Esophagus (tissue), 2 donors: ENCODE results near the gene DNAJC5G. TPM values are rescaled to one million over a fixed set of nuclear protein-coding genes. Genes with fewer than 3 reads are reported as not detected.

Experiments
- H3K27ac ChIP-seq, 2 donors: one replicate each; pipeline ENCODE4 v1.5.1; 2013; ENCODE audit warnings: low read depth in 2 of 2, mild to moderate bottlenecking in 2 of 2, inconsistent platforms in 1 of 2, low read length in 1 of 2, moderate library complexity in 1 of 2
- H3K27me3 ChIP-seq, 2 donors: one replicate each; pipeline ENCODE4 v1.6.1; 2013; ENCODE audit warnings: low read length in 2 of 2, control low read depth in 1 of 2, mild to moderate bottlenecking in 1 of 2; ENCODE audit not compliant: insufficient read depth in 2 of 2, control insufficient read depth in 1 of 2
- H3K36me3 ChIP-seq, 2 donors: one replicate each; pipeline ENCODE4 v1.6.1; 2013; ENCODE audit warnings: low read length in 1 of 2; ENCODE audit not compliant: control insufficient read depth in 2 of 2, insufficient read depth in 2 of 2
- H3K4me1 ChIP-seq, 2 donors: one replicate each; pipeline ENCODE4 v1.6.1; 2013; ENCODE audit warnings: low read length in 1 of 2; ENCODE audit not compliant: control insufficient read depth in 2 of 2, insufficient read depth in 2 of 2
- H3K4me3 ChIP-seq, 2 donors: one replicate each; pipeline ENCODE4 v1.5.1; 2013; ENCODE audit warnings: low read length in 2 of 2, mild to moderate bottlenecking in 2 of 2, low read depth in 1 of 2, moderate library complexity in 1 of 2
- H3K9me3 ChIP-seq, 2 donors: one replicate each; pipeline ENCODE4 v1.6.1; 2013; ENCODE audit warnings: mild to moderate bottlenecking in 2 of 2, low read depth in 1 of 2, low read length in 1 of 2, moderate library complexity in 1 of 2; ENCODE audit not compliant: control insufficient read depth in 2 of 2, insufficient read depth in 1 of 2
- WGBS, 2 donors: extraction: QIAGEN DNeasy Blood & Tissue Kit; methylation state at CpG; one replicate each; pipeline ENCODE4 v1.1.7; 2013; 5-methylcytosine and 5-hydroxymethylcytosine counted together
- polyA plus RNA-seq, 2 donors: library from polyadenylated mRNA; stranded (reverse); fragments of 200-250 nt; gene quantifications; one replicate each; pipeline ENCODE4 v1.2.3, GENCODE V29; 2013
- donor health status: healthy with polysubstance abuse.
- donor health status: Bipolar disorder and iron deficiency.

The DNAJC5G gene
- polyA plus RNA-seq, 2 donors, result 0.05 to 0.14 TPM

DNA sequence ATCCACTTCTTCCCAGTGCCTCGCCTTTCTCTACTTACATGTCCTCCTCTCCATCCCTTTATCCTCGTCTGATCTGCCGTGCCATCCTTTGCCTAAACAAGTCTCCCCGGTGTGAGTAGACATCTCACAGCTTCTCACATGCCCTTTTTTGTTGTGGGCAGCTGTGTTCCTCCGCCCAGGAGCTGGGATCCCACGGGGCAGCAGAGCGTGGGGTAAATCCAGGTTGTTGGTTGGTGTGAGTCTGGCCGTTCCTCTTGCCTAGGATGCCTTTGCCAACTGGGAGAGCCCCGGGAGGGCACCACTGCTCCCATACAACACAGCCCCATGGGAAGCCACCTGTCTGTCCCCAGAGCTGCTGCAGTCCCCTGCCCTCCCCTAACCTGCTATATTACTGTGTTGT is 34.8 kb upstream of the DNAJC5G start:
- Histone ChIP-seq H3K4me1 (no peaks in the 10 kb centered on the region), H3K27me3 (no peaks in the 10 kb centered on the region), H3K4me3 (no peak overlapping the region), H3K27ac (no peak overlapping the region), H3K36me3 (peaks cover 44 to 77% of the 10 kb centered on the region in 2 donors), H3K9me3 (no peaks in the 10 kb centered on the region)
- 82 to 87% methylated on average over 9 of the region's 9 CpGs for WGBS, 2 donors

DNA sequence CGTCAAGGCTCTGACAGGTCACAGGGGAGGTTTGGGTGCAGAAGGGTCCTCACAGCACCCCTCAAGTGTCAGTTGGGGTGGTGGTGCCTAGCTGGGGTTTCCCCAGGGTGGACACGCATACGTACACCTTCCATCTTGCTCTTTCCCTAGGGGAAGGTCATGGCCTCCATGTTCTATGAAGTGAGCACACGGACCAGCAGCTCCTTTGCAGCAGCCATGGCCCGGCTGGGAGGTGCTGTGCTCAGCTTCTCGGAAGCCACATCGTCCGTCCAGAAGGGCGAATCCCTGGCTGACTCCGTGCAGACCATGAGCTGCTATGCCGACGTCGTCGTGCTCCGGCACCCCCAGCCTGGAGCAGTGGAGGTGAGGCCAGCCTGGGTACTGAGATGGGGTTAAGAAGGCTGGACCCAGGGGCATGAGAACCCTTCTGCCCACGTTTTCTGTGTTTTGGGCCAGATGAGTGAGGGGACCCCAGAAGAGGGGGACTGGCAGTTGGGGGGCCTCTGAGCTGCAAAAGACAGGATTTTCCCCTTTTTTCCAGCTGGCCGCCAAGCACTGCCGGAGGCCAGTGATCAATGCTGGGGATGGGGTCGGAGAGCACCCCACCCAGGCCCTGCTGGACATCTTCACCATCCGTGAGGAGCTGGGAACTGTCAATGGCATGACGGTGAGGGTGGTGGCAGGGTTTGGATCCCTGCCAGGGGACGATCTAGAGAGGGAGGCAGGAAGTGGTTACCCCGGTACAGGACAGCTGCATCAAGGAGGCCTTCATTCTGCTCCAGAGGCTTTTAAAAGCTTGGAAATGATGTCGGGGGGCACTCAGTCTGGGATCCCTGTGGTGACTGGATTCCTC is 33.2 kb upstream of the DNAJC5G start:
- H3K4me1 ChIP-seq, result no peaks in the 10 kb centered on the region
- H3K4me3 ChIP-seq, result no peak overlapping the region
- no peaks in the 10 kb centered on the region for H3K9me3 ChIP-seq
- H3K27me3 ChIP-seq, result no peaks in the 10 kb centered on the region
- H3K36me3 ChIP-seq, result peaks cover 40 to 68% of the 10 kb centered on the region in 2 donors
- WGBS, 2 donors, result 82 to 85% methylated on average over 24 of the region's 24 CpGs
- H3K27ac ChIP-seq, result no peak overlapping the region

DNA sequence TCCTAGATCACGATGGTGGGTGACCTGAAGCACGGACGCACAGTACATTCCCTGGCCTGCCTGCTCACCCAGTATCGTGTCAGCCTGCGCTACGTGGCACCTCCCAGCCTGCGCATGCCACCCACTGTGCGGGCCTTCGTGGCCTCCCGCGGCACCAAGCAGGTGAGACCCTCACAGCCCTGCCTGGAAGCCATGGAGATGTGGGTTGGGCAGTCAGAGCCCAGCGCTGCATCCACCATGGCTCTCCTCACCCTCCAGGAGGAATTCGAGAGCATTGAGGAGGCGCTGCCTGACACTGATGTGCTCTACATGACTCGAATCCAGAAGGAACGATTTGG is 32.6 kb upstream of the DNAJC5G start:
- WGBS, 2 donors, result 95 to 97% methylated on average over 16 of the region's 16 CpGs
- H3K27ac ChIP-seq, result no peak overlapping the region
- H3K36me3 ChIP-seq, result peaks cover 40 to 63% of the 10 kb centered on the region in 2 donors
- no peaks in the 10 kb centered on the region for H3K9me3 ChIP-seq
- no peaks in the 10 kb centered on the region for H3K27me3 ChIP-seq
- H3K4me3 ChIP-seq, result no peak overlapping the region
- H3K4me1 ChIP-seq, result no peaks in the 10 kb centered on the region

DNA sequence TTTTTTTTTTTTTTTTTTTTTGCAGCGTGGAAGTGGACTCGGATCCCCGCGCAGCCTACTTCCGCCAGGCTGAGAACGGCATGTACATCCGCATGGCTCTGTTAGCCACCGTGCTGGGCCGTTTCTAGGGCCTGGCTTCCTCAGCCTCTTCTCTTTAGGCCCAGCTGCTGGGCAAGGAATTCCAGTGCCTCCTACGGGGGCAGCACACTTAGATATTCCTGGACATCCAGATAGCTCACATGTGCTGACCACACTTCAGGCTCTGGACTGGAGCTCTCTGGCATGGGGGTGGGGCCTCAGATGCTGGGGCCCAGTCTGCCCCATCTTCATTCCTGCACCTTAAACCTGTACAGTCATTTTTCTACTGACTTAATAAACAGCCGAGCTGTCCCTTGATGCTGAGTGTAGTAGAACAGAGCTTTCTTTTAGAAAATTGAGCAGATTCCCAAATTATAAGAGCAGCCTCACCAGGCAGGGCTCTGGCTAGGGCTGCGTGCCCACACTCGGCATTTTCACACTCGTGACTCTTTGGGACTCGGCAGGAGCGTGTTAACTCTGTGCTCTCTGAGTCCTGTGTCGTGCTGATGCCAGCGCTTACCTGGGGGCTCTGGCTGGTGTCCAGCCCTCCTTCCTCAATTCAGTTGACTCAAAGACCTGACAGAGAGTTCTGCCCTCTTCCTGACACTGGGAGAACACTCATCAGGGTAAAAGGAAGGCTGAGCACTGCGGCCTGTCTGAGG is 31.7 kb upstream of the DNAJC5G start:
- no peak overlapping the region for H3K4me3 ChIP-seq
- H3K36me3 ChIP-seq, result peaks cover 30 to 54% of the 10 kb centered on the region in 2 donors
- H3K27me3 ChIP-seq, result no peaks in the 10 kb centered on the region
- H3K27ac ChIP-seq, result no peak overlapping the region
- no peaks in the 10 kb centered on the region for H3K4me1 ChIP-seq
- 84 to 86% methylated on average over 19 of the region's 19 CpGs for whole genome bisulfite sequencing, 2 donors
- H3K9me3 ChIP-seq, result no peaks in the 10 kb centered on the region

DNA sequence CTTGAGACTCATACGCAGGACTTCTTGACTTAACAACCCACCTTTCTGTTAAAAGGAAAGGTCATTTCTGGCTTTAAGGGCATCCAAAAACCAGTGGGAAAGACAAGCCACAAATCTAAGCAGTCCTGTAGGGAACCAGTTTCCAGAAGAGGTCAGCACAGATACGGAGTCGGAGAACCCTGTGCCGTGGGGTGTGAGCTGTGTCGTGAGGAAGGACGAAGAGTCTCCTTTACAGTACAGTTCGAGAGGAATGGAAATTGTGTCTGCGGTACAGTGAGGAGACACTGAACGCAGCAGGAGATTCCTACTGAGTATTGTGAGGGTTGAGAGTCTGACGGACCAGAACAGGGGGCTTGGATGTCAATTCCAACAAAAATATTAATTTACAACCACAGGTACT is 30.1 kb upstream of the DNAJC5G start:
- Histone ChIP-seq H3K9me3 (no peaks in the 10 kb centered on the region), H3K27ac (no peak overlapping the region), H3K36me3 (peaks cover 22 to 41% of the 10 kb centered on the region in 2 donors), H3K4me3 (no peak overlapping the region), H3K27me3 (no peaks in the 10 kb centered on the region), H3K4me1 (no peaks in the 10 kb centered on the region)
- WGBS, 2 donors, result 78 to 81% methylated on average over 10 of the region's 10 CpGs

DNA sequence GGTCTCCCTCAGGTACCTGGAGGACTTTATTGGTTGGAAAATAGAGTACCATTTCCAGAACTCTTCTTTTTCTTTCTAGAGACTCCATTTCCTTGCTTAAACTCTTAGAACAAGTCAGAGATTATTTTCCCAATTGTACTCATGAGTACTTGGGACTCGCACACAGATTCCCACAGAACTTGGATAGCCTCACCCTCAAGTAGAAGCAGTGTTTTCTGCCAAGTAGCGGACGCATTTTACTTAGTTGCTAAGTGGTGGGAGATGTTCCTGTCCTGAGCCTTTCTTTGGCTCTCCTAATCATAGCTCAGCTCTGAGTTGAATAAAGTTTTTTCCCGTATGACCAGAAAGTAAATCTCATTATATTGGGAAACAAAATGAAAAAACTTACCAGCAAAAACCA is 29.6 kb upstream of the DNAJC5G start:
- Histone ChIP-seq H3K36me3 (peaks cover 19 to 36% of the 10 kb centered on the region in 2 donors), H3K27ac (no peak overlapping the region)
- 78 to 87% methylated on average over 4 of the region's 4 CpGs for WGBS, 2 donors

DNA sequence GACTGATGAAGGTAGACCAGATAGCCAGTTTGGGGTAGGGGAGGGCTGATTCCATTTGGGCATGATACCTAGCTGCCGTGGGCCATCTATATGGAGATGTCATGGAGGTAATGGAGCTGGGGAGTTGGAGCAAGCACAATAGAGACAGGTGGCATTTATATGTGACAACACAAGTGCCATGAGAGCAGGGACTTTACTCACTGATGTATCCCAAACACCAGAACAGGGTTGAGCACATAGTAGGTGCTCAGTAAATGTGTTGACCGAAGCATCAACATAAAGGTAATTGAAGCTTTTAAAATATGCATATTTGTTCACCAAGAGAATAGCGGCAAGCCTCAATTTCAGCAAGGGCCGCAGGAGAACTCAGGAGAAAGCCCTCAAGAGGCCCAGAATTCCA is 27.3 kb upstream of the DNAJC5G start:
- WGBS, 2 donors, result 68 to 74% methylated on average over 4 of the region's 4 CpGs
- Histone ChIP-seq H3K36me3 (peaks cover 4 to 13% of the 10 kb centered on the region in 2 donors), H3K4me3 (no peak overlapping the region), H3K27me3 (no peaks in the 10 kb centered on the region), H3K27ac (no peak overlapping the region), H3K4me1 (no peaks in the 10 kb centered on the region), H3K9me3 (no peaks in the 10 kb centered on the region)

More for the DNA sequence above, 29.6 kb upstream of the DNAJC5G start:
- H3K27me3 ChIP-seq, result no peaks in the 10 kb centered on the region
- no peaks in the 10 kb centered on the region for H3K4me1 ChIP-seq
- H3K4me3 ChIP-seq, result no peak overlapping the region
- H3K9me3 ChIP-seq, result no peaks in the 10 kb centered on the region

DNA sequence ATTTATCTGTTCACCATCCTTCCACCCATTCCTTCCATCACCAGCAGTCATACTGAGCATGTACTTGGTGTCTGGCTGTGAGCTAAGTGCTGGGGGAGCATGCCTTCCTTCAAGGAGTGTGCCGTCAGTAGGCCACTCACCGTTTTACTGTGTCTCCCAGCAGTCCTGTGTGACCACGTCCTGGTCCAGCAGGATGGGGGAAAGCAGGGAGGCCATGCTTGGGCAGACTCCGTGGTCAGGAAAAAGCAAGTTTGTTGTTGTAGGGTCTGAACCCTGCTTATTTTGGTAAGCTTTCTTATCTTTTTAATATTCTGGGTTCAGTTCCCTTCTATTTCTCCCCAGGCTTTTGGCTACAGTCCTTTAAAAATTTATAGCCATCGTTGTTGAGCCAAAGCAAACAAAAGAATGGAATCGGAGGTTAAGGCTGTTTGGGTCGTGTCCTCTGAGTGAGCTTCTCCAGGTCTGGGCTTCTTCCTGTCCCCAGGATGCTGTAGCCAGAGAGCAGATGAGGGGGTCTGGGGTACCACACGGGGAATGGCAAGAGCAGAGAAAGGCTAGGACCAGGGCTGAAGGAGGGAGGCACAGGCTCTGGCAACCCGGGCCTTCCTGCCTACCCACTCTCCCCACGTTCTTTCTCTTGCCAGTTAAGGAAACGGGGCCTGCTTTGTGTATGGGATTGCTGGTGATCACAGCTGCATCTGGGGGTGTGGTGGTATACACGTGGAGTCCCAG is 25.9 kb upstream of the DNAJC5G start:
- Histone ChIP-seq H3K27me3 (no peaks in the 10 kb centered on the region), H3K9me3 (no peaks in the 10 kb centered on the region), H3K4me3 (no peak overlapping the region), H3K4me1 (no peaks in the 10 kb centered on the region), H3K36me3 (peaks cover 0 to 2% of the 10 kb centered on the region in 2 donors), H3K27ac (no peak overlapping the region)
- WGBS, 2 donors, result 52 to 55% methylated on average over 12 of the region's 12 CpGs

DNA sequence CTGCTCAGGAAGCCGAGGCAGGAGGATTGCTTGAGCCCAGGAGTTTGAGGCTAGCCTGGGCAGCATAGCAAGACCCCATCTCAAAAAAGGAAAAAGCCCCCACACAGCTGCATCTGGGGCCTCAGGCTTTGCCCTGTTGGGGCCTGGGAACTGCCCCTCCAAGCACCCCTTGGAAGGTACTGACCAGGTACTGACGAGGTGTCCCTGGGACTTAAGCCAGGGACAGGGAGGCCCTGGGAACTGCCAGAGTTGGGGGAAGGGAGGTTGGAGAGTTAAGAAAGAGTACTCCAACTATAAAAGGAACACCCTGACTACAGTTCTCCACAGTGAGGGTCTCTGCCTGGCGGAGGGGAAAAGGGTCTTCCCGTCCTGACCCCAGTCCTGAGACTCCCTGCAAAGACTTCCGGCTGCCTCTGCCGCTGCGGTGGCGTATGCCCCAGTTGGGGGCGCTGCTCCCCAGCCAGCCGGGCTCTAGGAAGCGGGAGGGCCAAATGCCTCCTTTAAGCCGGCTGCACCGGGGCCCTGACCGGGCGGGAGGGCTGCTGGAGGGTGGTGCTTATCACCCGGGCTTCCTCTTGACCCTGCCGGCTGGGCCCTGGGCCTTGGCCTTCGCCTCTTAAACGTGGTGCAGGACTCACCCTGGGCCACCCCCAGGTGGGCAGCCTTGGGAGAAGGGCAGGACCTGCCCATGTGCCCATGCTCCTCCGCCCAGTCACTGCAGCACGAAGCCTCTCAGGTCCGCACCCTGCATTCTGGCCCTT is 25.2 kb upstream of the DNAJC5G start:
- no peak overlapping the region for H3K4me3 ChIP-seq
- no peaks in the 10 kb centered on the region for H3K27me3 ChIP-seq
- H3K4me1 ChIP-seq, result no peaks in the 10 kb centered on the region
- no peak overlapping the region for H3K27ac ChIP-seq
- no peaks in the 10 kb centered on the region for H3K36me3 ChIP-seq
- H3K9me3 ChIP-seq, result no peaks in the 10 kb centered on the region
- 21 to 26% methylated on average over 22 of the region's 22 CpGs for WGBS, 2 donors
